GM19395 (cell line): Measurements from ENCODE around the gene FGFBP1.

Experiments used
- ATAC-seq: cut with Tn5 transposase; IDR thresholded peaks from one replicate; pipeline ENCODE4 v1.9.1; 2021; ENCODE audit warnings: mild to moderate bottlenecking, moderate library complexity; ENCODE audit not compliant: unreplicated experiment

The FGFBP1 gene

DNA sequence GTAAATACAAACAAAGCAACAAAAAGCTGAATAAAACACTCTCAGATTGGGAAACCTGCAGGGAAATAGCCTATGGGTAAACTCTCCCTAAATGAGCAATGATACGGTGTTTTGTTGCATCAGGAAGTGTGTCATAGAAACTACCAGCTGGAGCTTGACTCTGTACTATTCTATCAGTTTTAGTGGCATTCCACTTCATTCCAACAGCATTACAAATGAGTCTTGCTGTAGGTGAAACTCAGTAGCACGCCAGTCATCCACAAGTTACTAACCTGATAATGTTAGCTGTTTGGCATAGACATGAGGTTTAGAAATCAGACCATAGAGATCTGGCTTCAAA lies 24.9 kb downstream of the FGFBP1 start:
- no peak for ATAC-seq

DNA sequence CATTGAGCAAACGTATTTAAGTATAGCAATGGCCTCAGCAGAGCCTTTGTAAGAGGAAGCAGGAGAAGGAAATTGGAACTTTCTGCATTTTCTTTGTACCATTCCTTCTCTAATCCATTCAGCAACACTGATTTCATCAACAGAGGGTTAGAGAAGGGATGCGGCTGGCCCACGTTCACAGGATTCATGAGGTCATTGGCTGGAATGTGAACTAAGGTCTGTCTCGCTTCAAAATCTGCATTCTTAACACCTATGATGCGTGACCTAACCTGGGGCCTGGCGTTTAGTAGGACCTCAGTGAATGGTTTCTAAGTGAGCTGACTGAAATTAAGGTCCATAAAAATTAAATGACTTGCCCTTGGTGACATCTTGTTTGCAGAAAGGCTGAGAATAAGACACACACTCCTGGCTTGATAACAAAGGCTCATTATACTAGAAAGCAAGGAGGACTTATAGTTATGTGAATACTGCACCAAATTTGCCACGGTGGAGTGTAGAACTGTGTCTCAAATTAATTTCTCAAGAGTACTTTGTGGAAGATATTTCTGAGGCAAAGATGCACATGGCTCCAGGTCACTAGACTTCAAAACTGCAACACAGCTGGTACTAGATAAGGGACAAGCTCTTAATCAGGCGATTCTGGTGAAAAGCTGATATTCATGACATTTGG lies 25.4 kb downstream of the FGFBP1 start:
- ATAC-seq = no peak

GRCh38 chr4:15912236-15912635 lies 26.3 kb downstream of the FGFBP1 start:
- ATAC-seq = no peak

DNA sequence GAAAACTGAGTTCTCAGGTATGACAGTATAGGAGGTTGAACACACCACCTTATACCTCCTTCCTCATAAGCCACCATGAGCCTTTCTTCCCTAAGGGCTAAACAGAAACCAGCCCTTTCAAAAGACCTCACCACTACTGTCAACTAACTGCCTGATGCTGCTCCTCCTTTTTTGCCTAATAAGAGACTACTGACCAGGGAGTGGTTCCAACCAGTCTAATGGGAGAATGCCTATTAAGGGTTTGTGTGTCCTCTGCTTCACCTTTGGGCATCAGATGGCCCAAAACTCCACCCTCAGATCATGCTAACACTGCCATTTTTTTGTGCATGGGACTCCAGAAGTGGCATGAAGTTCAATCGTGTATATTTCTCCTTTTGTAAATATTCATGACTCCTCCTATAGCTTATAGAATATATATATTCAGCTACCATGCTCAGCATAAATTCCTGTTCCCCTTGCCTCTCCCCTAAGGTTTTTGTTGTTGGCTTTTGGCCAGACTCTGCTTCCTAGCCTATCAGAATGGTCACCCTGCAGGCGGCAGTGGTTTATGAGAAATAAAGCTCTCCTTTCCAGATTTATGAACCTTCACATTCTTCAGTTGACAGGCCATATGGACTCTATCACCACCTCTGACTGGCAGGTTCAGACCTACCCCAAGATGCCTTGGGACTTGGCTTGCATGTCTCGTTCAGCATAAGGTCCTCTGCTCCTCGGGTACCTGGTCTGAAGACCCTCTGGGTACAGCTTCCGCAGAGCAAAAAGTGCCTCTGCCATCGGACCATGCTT lies 28.2 kb downstream of the FGFBP1 start:
- ATAC-seq = no peak

GRCh38 chr4:15907430-15907829 lies 31.1 kb downstream of the FGFBP1 start:
- no peak for ATAC-seq

GRCh38 chr4:15906020-15906443 lies 32.5 kb downstream of the FGFBP1 start:
- ATAC-seq = no peak

GRCh38 chr4:15902746-15903145 lies 35.8 kb downstream of the FGFBP1 start:
- no peak for ATAC-seq

- ATAC-seq = no peak
Observed at GRCh38 chr4:15901998-15902397, 36.5 kb downstream of the FGFBP1 start.

DNA sequence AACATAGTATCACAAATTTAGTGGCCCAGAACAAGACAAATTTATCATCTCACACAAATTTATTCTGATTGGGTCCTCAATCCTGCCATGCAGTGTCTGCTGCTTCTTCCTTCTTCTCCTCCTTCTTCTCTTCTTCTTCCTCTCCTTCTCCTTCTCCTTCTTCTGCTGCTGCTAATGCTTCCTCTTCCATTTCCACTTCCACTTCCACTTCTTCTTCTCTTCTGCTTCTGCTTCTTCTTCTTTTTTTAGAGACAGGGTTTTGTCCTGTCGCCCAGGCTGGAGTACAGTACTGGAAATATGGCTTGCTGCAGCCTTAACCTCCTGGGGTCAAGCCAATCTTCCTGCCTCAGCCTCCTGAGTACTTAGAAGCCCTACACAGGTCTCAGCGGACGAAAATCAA lies 37.5 kb downstream of the FGFBP1 start:
- ATAC-seq = no peak

DNA sequence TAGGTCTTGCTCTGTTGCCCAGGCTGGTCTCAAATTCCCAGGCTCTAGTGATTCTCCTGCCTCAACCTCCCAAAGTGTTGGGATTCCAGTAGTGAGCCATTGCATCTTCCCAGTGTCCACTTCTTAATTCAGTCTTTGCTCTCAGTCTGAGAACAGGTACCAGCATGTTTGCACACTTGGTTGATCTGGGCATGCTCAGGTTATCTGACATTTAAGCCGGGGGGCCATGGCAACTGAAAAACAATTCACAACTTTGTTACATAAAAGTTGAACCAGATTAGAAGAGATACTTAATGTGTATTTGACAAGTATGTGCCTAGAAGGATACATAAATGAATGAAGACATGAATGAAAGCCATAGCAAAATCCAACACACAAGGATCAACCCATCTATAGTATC lies 39.0 kb downstream of the FGFBP1 start:
- ATAC-seq = no peak

- ATAC-seq = no peak
Observed at GRCh38 chr4:15898902-15899301, 39.6 kb downstream of the FGFBP1 start.

DNA sequence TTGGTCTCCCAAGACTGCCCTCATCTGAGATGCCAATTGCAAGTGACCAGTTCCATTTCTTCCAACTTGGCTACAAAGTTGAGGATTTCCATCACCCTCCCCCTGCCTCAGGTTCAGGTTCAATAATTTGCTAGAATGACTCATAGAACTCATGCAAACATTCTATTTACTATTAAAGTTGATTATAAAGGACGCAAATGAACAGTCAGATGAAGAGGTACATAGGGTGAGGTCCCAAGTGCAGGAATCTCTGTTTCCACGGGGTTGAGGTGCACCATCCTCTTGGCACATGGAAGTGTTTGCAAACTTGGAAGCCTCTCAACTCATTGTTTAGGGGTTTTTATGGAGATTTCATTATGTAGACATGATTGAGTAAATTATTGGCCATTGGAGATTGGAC lies 41.0 kb downstream of the FGFBP1 start:
- no peak for ATAC-seq

DNA sequence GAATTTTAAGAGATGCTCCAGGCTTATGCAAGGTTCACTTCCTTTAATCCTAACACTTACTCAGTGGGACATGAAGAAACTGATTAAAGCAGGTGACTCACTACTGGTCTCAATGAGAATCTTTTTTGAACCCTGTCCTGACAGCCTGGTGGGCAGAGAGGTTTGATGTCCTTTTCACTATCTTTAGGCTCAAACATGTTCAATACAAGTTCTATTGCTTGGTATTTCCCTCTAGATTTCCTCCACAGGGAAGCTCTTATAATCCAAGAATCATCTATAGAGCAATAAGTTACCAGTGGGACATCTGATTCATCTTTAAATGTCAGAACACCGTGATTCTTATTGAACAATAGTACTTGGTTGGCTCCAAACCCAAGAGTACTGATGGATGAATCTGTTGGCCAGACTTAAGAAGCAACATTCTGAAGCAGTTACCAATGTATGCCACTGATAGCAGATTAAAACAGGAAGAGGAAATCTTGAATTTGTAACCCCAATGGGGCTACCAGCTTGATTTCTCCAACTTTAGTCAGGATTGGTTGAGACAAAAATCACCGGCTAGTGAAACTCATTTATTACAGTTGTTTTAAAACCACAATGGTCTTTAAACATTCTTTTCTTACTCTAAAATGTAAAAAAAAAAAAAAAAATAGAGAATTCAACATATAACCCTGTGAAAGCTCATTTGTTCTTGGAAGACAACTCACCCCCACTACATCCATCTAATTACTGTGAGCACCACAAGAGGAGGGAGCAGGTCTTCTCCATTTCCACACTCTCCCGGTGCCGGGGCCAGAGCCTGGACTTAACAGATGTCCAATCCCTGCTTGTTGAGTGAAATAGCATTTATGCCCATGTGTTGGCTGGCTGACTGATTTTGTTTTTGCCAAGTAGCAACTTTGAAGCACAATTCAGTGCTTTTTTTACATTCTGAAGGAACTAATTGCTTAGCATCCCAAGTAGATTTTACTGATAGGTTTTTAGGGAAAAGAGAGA lies 43.3 kb downstream of the FGFBP1 start:
- no peak for ATAC-seq

DNA sequence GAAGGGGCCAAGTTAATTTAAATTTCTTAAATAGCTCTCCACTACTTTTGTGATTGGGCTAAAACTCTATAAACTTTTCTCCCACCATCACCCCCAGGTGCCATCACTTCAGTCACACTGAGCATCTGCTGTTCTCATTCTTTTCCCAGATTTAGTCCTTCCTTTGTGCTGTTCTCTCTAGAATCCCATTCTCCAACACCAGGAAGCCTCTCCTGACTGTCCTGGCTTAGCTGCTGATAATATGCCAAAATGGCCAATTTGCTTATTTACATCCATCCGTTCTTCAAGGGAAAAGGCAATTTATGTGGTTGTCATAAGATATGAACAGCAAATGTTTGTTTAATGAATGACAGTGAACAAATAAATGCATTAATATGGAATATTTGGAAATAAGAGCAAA lies 44.1 kb downstream of the FGFBP1 start:
- no peak for ATAC-seq

- no peak for ATAC-seq
Observed at GRCh38 chr4:15893962-15894361, 44.6 kb downstream of the FGFBP1 start.

GRCh38 chr4:15891312-15891711 lies 47.2 kb downstream of the FGFBP1 start:
- ATAC-seq = no peak

DNA sequence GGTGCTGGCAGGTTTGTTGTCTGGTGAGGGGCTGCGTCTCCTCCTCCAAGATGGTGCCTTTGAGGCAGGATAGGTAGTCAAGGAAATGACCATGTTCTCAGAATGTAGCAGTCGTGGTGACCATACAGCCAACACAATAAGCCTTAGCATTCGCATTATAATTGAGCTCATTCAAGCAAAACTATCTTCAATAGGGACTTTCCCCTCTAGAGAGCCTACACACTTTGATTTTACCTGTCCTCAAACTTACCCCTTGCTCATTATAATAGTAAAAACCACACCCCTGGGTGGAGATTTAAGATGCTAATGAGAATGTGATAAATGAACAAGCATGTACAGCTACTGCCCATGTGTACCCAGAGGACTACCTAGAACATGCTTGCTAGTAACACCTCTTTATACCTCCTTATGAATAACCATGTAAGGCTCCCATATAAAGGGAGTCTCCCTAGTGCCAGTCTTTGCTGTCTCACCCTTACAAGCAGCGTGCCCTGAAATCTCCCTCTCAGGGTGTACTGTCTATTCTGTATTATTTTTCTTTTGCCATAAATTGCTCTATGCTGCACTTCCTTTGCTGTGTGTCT lies 48.2 kb downstream of the FGFBP1 start:
- ATAC-seq = no peak

- no peak for ATAC-seq
Observed at GRCh38 chr4:15888515-15888914, 50.0 kb downstream of the FGFBP1 start.
